Body of pancreas (tissue), 4 donors: Measurements from ENCODE around the gene TSPAN14. TPM values are rescaled to one million over a fixed set of nuclear protein-coding genes. Genes with fewer than 3 reads are reported as not detected.
"Not testable (repeated sequence)": the region's sequence is repeated elsewhere in the genome, so short reads cannot be mapped to it uniquely, and the experiment has no call there.

ENCODE experiments used
- ATAC-seq: fragments of 150-250 bp; one replicate; pipeline ENCODE4 v1.9.1; 2016
- DNase-seq, 4 donors: peaks; one replicate each; pipeline ENCODE4 v3.0.0-alpha.2; 2019
- H3K27ac ChIP-seq, 4 donors: fragments of 200-600 bp; sonication (generic); 1 replicate in 3 of 4; 2 replicates in 1 of 4; pipeline versions ENCODE4 v1.5.1 to v1.6.1; 2016 to 2019; ENCODE audit warnings: mild to moderate bottlenecking in 1 of 4, mixed read lengths in 1 of 4, moderate library complexity in 1 of 4
- H3K27me3 ChIP-seq, 2 donors: fragments of 200-600 bp; sonication (generic); one replicate each; pipeline ENCODE4 v1.6.0; 2016; ENCODE audit warnings: mild to moderate bottlenecking in 1 of 2
- H3K36me3 ChIP-seq, 2 donors: fragments of 200-600 bp; sonication (generic); replicated peaks in 1 of 2; 2 replicates each; pipeline ENCODE4 v1.5.1; 2016; ENCODE audit warnings: low read depth in 2 of 2; ENCODE audit not compliant: insufficient read depth in 1 of 2
- H3K4me1 ChIP-seq: fragments of 200-600 bp; sonication (generic); one replicate; pipeline ENCODE4 v1.6.0; 2016
- H3K4me3 ChIP-seq, 2 donors: fragments of 200-600 bp; sonication (generic); 1 replicate in 1 of 2; 2 replicates in 1 of 2; pipeline ENCODE4 v1.5.1; 2016 to 2019
- H3K9me3 ChIP-seq, 3 donors: fragments of 200-600 bp; sonication (generic); 1 replicate in 2 of 3; 2 replicates in 1 of 3; pipeline ENCODE4 v1.5.1; 2016
- POLR2A ChIP-seq, 3 donors: fragments of 450-650 bp; IDR thresholded peaks; one replicate each; pipeline ENCODE4 v1.6.1; 2016; ENCODE audit warnings: antibody characterized with exemption in 3 of 3, mild to moderate bottlenecking in 2 of 3
- WGBS, 2 donors: methylation state at CpG; one replicate each; pipeline ENCODE4 v1.1.5; 2017; 5-methylcytosine and 5-hydroxymethylcytosine counted together
- intact Hi-C: fragments of 100-400 bp; cut with DNase I; formaldehyde crosslinking; loops from one replicate; pipeline ENCODE4 v1.15.1; 2023
- total RNA-seq, 2 donors: library from RNA; depleted of rRNA; stranded (reverse); fragments of >200 nt; gene quantifications; one replicate each; pipeline ENCODE4 v1.1.0, GENCODE V29; 2016
- TF ChIP-seq, protein P1 (sequence below), 7 experiments: fragments of 450-650 bp in 4 of 7; fragments of 200-600 bp in 3 of 7; sonication (generic) in 3 of 7; IDR thresholded peaks; one replicate each; pipeline ENCODE4 v1.5.1; 2016 to 2019; ENCODE audit warnings: antibody characterized with exemption in 7 of 7

Gene TSPAN14
- total RNA-seq, 2 donors from 2014 or later = 22.3 to 63.0 TPM

GRCh38 chr10:80477813-80478212 lies 23.7 kb downstream of the TSPAN14 start:
- TF ChIP-seq, protein P1, sequence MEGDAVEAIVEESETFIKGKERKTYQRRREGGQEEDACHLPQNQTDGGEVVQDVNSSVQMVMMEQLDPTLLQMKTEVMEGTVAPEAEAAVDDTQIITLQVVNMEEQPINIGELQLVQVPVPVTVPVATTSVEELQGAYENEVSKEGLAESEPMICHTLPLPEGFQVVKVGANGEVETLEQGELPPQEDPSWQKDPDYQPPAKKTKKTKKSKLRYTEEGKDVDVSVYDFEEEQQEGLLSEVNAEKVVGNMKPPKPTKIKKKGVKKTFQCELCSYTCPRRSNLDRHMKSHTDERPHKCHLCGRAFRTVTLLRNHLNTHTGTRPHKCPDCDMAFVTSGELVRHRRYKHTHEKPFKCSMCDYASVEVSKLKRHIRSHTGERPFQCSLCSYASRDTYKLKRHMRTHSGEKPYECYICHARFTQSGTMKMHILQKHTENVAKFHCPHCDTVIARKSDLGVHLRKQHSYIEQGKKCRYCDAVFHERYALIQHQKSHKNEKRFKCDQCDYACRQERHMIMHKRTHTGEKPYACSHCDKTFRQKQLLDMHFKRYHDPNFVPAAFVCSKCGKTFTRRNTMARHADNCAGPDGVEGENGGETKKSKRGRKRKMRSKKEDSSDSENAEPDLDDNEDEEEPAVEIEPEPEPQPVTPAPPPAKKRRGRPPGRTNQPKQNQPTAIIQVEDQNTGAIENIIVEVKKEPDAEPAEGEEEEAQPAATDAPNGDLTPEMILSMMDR (IDR thresholded peaks at IDR 0.05) = no peak
- TF ChIP-seq POLR2A (IDR thresholded peaks at IDR 0.05) = no peak
- no peak overlapping the region for H3K27ac ChIP-seq
- DNase-seq (no peak), ATAC-seq (no peak)
- intact Hi-C loops = no loop called here
- 73 to 98% methylated on average over 2 of the region's 2 CpGs for WGBS, 2 donors
- no peaks in the 10 kb centered on the region for H3K36me3 ChIP-seq
- H3K4me1 ChIP-seq = peaks cover 26% of the 10 kb centered on the region
- no peak overlapping the region for H3K4me3 ChIP-seq
- no peaks in the 10 kb centered on the region for H3K27me3 ChIP-seq
- peaks cover 0 to 4% (median 0%) of the 10 kb centered on the region in 3 donors for H3K9me3 ChIP-seq

DNA sequence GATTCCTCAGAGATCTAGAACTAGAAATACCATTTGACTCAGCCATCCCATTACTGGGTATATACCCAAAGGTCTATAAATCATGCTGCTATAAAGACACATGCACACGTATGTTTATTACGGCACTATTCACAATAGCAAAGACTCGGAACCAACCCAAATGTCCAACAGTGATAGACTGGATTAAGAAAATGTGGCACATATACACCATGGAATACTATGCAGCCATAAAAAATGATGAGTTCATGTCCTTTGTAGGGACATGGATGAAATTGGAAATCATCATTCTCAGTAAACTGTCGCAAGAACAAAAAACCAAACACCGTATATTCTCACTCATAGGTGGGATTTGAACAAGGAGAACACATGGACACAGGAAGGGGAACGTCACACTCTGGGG lies 26.3 kb downstream of the TSPAN14 start:
- peaks cover 17% of the 10 kb centered on the region for H3K4me1 ChIP-seq
- H3K9me3 ChIP-seq, H3K4me3 ChIP-seq, intact Hi-C loops, DNase-seq, H3K27me3 ChIP-seq, ATAC-seq, H3K36me3 ChIP-seq, H3K27ac ChIP-seq: not testable (repeated sequence)
- WGBS, 2 donors = 97 to 100% methylated on average over 6 of the region's 6 CpGs

- peaks cover 19% of the 10 kb centered on the region for H3K4me1 ChIP-seq
- intact Hi-C loops = no loop called here
- H3K4me3 ChIP-seq = no peak overlapping the region
- no peak overlapping the region for H3K27ac ChIP-seq
- 96 to 99% methylated on average over 5 of the region's 5 CpGs for WGBS, 2 donors
- no peak for ATAC-seq
- H3K27me3 ChIP-seq = no peaks in the 10 kb centered on the region
- no peak for TF ChIP-seq POLR2A (IDR thresholded peaks at IDR 0.05)
- TF ChIP-seq, protein P1 (IDR thresholded peaks at IDR 0.05) = no peak
- no peaks in the 10 kb centered on the region for H3K36me3 ChIP-seq
- H3K9me3 ChIP-seq = peaks cover 0 to 4% (median 0%) of the 10 kb centered on the region in 3 donors
- DNase-seq = no peak
Observed at GRCh38 chr10:80480852-80481251, 26.7 kb downstream of the TSPAN14 start.

DNA sequence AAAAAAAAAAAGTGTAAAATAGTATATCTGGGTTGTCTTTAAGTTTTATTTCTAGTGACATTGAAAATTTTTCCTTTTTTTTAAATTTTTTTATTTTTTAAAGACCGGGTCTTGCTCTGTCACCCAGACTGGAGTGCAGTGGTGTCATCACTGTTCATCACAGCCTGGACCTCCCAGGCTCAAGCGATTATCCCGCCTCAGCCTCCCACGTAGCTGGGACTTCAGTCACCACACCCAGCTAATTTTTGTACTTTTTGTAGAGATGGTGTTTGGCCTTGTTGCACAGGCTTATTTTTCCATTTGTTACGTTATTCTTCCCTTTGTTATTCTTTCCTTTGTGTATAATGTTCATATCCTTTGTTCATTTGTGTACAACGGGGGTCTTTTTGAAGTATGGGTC lies 30.1 kb downstream of the TSPAN14 start:
- DNase-seq (no peak), ATAC-seq (no peak)
- H3K36me3 ChIP-seq = no peaks in the 10 kb centered on the region
- no peaks in the 10 kb centered on the region for H3K27me3 ChIP-seq
- no peak for TF ChIP-seq POLR2A (IDR thresholded peaks at IDR 0.05)
- TF ChIP-seq, protein P1 (IDR thresholded peaks at IDR 0.05) = no peak
- no peaks in the 10 kb centered on the region for H3K9me3 ChIP-seq
- H3K27ac ChIP-seq = no peak overlapping the region
- peaks cover 45% of the 10 kb centered on the region for H3K4me1 ChIP-seq
- no peak overlapping the region for H3K4me3 ChIP-seq
- intact Hi-C loops = no loop called here
- 79 to 89% methylated on average over 6 of the region's 6 CpGs for WGBS, 2 donors

- H3K27ac ChIP-seq = no peak overlapping the region
- intact Hi-C loops = no loop called here
Observed at GRCh38 chr10:80484676-80485075, 30.6 kb downstream of the TSPAN14 start.

More at GRCh38 chr10:80484676-80485075, 30.6 kb downstream of the TSPAN14 start:
- peaks cover 45% of the 10 kb centered on the region for H3K4me1 ChIP-seq
- TF ChIP-seq, protein P1 (IDR thresholded peaks at IDR 0.05) = no peak
- TF ChIP-seq POLR2A (IDR thresholded peaks at IDR 0.05) = no peak
- ATAC-seq (no peak), DNase-seq (no peak)
- no peaks in the 10 kb centered on the region for H3K9me3 ChIP-seq
- H3K36me3 ChIP-seq = no peaks in the 10 kb centered on the region
- no peak overlapping the region for H3K4me3 ChIP-seq
- no peaks in the 10 kb centered on the region for H3K27me3 ChIP-seq
